ENCODE measurements around the gene BTN1A1. TPM values are rescaled to one million over a fixed set of nuclear protein-coding genes. Genes with fewer than 3 reads are reported as not detected.
"Not testable (repeated sequence)": the region's sequence is repeated elsewhere in the genome, so short reads cannot be mapped to it uniquely, and the experiment has no call there.

Gene BTN1A1
- polyA plus RNA-seq, 3 donors = not detected

DNA sequence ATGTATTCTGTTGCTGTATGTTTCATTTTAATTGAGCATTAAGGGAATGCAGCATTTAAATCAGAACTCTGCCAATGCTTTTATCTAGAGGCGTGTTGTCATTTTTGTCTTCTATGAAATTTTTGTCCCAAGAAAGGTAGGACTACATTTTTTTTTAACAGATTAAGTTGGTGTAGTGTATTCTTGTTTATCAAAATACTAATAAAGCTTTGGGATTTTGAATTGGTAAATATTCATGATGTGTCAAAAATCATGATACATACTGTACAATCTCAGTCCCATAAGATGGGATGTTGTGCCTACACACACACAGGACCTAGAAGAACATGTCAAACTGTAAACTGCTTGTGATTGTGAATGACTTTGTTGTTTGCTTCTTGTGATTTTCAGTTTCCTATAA lies 26.8 kb downstream of the BTN1A1 start:
- 94 to 100% (median 96%) methylated on average over 1 of the region's 1 CpG for WGBS, 3 donors
- no peak overlapping the region for H3K27ac ChIP-seq (ENCODE audit: low read depth, low read length)

DNA sequence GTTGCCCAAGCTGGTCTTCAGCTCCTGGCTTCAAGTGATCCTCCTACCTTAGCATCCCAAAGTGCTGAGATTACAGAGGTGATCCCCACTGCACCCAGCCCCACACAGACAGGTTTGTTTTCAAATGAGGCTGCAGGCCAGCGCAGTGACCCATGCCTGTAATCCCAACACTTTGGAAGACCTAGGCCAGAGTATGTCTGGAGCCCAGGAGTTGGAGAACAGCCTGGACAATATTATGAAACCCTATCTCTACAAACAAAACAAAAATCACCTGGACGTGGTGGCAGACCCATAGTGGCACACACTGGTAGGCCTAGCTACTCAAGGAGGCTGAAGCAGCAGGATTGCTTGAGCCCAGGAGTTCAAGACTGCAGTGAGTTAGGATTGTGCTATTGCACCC lies 30.1 kb downstream of the BTN1A1 start:
- H3K27ac ChIP-seq (ENCODE audit: low read depth, low read length) = no peak overlapping the region
- WGBS, 3 donors = 80 to 95% (median 94%) methylated on average over 2 of the region's 2 CpGs

DNA sequence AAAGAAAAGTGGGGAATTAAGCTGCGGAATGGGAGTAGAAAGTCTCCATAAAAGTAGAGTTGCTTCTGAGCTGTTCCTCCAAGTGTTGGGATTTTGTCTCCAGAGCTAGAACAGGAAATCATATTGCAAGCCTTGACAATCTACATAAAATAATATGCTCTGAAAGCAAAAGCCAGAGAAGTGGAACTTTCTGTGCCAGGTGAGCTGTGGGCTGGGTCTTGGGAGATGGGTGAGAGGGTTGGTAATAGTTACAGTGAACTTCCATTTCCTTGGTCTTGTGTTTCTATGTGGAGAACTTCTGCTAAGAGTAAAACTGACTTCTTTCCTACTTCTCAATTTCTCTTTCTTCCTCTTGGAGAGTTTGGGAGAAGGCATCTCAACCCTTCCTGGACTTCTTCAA lies 31.8 kb downstream of the BTN1A1 start:
- no peak overlapping the region for H3K27ac ChIP-seq (ENCODE audit: low read depth, low read length)
- WGBS, 3 donors = 94 to 100% (median 100%) methylated on average over 1 of the region's 1 CpG

DNA sequence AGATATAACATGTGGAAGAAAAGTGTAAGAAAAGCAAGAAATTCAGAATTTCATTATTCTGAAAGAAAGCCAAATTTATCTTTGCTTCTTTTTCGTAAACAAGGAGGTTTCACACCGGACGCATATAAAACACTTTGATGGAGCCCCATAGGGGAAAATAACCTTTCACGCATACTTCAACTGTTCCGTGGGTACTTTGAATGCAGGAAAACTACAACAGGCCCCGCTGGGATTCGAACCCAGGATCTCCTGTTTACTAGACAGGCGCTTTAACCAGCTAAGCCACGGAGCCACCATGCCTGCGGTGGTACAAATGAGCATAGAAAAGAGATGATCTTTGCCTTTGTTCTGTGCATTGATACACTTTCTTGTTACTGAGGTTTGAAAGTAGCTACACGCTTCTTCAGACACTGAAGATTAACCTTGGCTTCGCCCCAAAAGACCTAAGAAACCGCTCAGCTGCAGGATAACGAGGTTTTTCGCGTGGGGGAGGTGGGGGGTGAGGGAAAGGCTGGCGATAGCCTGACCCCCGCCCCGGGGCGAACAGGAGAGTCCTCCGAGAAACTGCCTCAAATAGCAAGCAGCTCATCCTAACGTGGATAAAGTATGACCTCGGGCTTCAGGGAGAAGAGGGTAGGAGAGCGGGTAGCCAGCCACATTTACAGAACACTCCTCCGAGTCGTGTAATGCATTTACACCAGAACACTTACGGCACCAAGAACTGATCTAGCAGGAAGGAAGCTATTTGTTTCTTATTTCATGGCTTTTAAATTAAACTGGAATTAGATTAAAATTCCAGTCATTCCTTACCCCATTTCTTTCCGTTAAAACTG lies 32.8 kb downstream of the BTN1A1 start:
- 0 to 1% (median 1%) methylated on average over 28 of the region's 28 CpGs for WGBS, 3 donors
- no peak overlapping the region for H3K27ac ChIP-seq (ENCODE audit: low read depth, low read length)

DNA sequence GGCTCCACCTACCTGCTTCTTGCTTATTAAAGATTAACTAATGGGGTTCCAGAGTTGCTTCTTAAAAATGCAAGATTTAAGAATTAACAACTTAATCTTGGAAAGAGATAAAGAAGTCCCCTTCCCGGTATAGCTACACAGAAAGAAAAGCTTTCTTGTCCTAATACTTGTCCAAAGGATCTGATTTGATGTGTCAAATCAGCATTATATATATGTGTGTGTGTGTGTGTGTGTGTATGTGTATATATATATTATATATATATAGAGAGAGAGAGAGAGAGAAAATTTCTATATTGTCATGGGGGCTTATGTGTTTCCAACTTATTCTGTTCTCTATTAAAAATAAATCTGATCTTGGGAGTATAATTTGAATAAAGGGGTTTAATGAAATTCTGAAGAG lies 33.4 kb downstream of the BTN1A1 start:
- H3K27ac ChIP-seq (ENCODE audit: low read depth, low read length) = no peak overlapping the region
- 2 to 3% (median 3%) methylated on average over 1 of the region's 1 CpG for WGBS, 3 donors

DNA sequence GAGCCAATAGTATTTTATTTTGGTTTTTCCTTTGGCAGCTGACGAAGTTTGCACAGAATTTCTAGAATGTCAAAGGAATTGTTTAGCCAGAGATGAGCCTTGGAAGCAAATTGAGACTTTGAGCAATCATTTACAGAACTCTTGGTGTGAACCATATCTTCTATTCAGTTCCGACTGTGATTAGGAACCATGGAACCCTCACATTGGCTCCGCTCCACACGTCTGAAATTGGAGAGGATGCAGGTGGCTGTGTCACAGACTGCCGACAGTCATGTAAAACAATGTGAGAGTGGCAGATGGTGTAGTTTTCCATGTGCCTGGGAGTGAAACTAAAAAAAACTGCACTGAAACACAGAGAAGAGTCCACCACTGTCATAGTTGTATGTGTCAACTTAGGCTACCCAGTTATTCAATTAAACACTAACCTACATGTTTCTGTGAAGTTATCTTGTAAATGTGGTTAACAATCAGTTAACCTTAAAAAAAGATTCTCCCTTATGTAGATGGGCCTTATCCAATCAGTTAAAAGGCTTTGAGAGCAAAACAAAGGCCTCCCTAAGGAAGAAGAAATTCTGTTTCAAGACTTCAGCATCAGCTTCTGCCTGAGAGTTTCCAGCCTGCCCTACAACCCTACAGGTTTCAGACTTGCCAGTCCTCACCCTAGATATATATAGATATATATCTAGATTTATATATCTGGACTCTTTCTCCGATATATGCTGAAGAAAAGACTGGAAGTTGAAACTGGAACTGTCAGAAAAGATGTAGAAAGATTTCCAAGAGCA lies 34.8 kb downstream of the BTN1A1 start:
- no peak overlapping the region for H3K27ac ChIP-seq (ENCODE audit: low read depth, low read length)
- 38 to 78% (median 78%) methylated on average over 6 of the region's 6 CpGs for WGBS, 3 donors

DNA sequence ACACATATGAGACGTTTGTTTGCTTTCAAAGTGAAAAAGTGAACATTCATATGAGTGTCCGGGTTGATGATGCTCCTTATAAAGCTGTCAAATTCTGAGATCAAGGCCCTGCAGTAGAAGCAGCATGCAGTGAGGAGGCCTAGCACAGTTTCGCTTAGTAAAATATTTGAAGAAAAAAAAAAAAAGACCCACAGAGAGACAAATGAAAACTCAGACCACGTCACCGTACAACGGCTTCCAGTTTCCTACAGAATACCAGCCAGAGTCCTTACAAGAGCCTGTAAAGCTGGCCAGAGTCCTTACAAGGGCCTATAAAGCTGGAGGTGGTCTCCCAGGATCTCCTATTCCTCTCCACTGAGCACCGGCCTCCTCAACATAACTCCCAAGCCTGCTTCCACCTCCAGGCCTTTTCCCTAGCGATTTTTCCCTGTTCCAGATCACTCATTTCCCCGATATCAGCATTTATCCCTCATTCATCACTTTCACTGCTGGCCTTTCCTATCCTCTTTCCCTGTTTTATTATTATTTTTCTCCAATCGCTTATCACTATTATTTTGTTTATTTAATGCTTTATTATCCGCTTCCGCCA lies 36.6 kb downstream of the BTN1A1 start:
- 9 to 17% (median 9%) methylated on average over 12 of the region's 12 CpGs for WGBS, 3 donors
- H3K27ac ChIP-seq (ENCODE audit: low read depth, low read length) = no peak overlapping the region

DNA sequence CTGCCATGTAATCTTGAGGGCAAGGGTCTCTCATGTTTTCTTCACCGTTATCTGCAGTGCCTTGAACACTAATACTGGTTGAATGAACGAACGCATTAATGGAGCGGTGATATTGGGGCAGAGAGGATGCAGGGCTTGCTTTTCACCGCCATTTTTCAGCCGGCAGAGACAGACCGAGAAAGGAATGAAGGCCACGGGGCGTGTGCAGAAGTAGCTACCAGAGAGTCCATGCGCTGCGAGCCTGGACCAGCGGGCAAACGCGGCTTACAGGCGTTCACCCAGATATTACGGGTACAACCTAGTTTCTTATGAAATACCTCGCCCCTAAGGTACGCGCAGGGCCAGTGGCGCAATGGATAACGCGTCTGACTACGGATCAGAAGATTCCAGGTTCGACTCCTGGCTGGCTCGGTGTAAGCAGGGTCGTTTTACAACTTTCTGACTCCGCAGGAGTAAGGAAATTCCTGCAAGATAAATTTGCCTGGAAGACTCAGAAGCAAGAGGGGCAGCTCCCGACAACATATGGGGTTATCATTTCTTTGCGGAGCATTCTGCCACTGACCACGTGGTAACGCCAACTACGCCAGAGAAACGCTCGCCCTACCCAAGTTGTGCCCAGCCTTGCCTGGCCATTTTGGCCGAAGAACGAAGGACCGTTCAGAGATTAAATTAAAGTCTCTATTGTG lies 37.2 kb downstream of the BTN1A1 start:
- WGBS, 3 donors = 0 to 1% (median 0%) methylated on average over 37 of the region's 37 CpGs
- no peak overlapping the region for H3K27ac ChIP-seq (ENCODE audit: low read depth, low read length)

DNA sequence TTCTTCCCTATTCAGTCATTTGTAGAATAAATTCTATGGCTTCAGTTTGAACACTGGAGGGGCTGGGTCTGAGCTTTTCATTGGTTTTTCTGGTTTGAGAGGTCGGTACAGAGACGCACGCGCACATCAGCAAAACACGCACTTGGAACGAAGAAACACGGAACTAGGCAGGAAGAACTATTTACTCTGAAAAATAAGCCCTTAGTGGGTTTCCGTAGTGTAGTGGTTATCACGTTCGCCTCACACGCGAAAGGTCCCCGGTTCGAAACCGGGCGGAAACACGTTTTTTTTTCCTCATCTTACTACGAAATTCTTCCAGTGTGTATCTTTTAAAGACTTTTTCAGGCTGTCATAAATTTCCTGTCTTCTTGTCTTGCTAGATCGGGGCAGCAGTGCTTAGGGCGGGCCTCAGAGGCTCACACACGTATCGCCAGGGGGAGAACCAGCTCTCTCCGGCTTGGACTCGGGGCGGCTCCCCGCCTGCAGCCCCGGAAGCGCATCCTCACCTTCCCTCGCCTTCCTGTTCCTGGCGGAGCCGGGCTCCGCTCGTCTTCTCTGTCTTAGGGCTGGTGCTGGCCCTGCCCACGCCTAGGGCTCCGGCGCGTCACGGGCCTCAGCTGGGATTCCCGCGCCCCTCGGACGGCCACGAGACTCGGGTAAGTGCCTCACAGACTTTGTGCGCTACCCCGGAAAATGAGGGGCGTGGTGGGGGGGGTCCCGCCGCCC lies 37.9 kb downstream of the BTN1A1 start, which contains the start of gene HMGN4:
TSS of gene HMGN4 (plus strand) at position 521 of the 726 bp plus-strand sequence. CDS start 6,841 bp downstream, outside the sequence.
- WGBS, 3 donors = 0 to 1% (median 0%) methylated on average over 49 of the region's 49 CpGs
- H3K27ac ChIP-seq (ENCODE audit: low read depth, low read length) = peak within 1 kb of the TSS; percentile 61

DNA sequence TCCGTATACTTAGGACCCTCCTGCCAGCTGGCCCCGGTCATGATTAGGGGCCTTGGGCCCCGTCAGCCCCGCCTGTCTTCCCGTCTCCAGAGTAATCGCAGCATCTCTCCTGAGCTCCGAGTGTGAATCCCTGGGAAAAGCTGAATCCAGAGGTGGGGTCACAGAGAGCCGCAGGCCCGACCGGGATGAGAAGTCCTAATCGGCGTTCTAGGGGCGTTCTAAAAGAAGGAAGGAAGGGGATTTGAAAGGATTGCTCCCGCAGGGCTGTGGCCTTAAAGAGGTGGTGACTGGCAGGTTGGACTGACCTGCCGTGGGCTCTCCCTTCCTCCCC lies 38.4 kb downstream of the BTN1A1 start:
- WGBS, 3 donors = 0 to 1% (median 0%) methylated on average over 15 of the region's 15 CpGs
- peak overlapping the region; percentile 61 for H3K27ac ChIP-seq (ENCODE audit: low read depth, low read length)

DNA sequence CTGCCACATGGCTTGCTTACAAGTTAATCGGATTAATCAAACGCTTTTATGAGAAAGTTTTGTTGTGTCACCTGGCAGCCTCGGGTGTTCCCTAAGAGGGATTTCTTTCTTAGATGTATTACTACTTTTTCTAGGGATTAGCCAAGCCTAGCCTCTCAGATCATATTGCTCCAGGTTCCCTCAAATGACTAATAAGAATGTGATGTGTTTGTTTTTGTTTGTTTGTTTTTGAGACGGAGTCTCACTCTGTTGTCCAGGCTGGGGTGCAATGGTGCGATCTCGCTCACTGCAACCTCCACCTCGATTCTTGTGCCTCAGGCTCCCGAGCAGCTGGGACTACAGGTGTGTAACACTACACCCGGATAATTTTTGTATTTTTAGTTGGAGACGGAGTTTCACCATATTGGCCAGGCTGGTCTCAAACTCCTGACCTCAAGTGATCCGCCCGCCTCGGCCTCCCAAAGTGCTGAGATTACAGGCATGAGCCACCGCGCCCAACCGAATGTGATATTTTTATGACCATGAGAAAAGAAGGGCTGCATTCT lies 39.0 kb downstream of the BTN1A1 start:
- WGBS, 3 donors = 71 to 78% (median 73%) methylated on average over 16 of the region's 16 CpGs

DNA sequence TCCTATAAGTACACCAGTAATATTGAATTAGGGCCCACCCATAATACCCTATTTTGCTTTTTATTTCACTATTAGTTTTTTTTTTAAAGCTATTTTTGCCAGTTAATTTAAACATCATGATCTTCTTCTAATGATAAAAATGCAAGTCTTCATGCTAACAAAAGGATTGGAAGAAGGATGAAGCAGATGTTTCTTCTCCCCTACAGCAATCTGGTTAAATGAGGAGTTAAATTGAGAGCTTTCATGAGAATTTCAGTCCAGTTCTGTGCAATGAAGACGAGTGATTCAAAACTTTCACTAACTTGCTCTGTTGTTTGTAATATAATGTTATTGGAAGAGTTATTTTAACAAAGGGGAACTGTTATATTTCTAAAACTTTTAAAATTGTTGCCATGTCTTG lies 41.5 kb downstream of the BTN1A1 start:
- 61 to 81% (median 69%) methylated on average over 1 of the region's 1 CpG for WGBS, 3 donors
- H3K27ac ChIP-seq (ENCODE audit: low read depth, low read length) = no peak overlapping the region

More for the DNA sequence above, 39.0 kb downstream of the BTN1A1 start:
- H3K27ac ChIP-seq (ENCODE audit: low read depth, low read length) = no peak overlapping the region

DNA sequence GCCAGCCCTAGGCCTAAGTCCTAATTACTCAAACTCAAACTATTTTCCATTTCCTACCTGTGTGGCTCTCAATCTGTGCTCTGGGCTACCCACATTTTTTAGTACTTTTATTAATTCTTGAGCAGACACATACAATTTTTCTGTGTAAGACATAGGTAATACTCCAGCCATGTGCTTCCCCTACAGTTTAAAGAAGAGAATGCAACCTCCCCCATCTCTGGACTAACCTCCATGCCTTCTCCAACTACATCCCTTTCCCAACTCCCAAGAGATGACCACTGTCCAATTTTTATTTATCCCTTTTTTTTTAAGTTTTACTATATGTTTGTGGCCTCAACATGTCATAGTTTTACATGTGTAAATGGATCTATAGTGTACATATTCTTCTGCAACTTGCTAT lies 43.9 kb downstream of the BTN1A1 start:
- H3K27ac ChIP-seq (ENCODE audit: low read depth, low read length) = no peak overlapping the region

DNA sequence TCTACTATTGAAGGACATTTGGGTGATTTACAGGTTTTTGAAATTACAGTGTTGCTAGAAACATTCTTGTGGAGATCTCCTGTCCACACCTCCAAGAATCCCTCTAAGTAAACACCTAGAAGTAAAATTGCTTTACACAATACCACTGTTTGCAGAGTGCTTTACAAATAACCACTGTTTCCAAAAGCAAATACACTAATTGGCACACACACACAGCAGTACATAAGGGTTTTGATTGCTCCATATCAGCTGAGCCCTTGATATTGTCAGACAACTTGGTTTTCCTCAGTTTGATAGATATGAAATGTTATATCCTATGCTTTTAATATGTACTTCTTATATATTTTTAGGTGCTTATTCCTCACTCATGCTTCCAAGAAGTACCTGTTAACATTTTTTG lies 44.4 kb downstream of the BTN1A1 start:
- H3K27ac ChIP-seq (ENCODE audit: low read depth, low read length) = no peak overlapping the region

DNA sequence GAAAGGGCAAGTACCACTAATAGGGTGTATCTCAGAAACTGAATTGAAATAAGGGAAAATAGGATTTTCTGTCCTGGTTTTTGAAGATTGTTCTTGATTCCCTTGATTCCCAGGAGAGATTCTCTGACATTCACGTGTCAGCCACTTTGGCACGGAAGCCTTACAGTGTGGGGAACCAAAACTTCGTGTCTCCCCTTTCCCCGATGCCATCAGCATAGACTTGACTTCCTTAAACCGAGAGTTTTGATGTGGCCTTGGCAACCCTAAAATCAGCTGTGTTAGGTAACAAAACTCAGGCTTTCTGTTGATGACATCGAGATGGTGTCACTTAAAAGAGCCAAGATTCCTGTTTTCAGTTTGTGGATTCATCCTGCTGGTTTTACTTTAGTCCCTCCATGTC lies 45.5 kb downstream of the BTN1A1 start:
- WGBS, 3 donors = 72 to 91% (median 73%) methylated on average over 6 of the region's 6 CpGs
- no peak overlapping the region for H3K27ac ChIP-seq (ENCODE audit: low read depth, low read length)

DNA sequence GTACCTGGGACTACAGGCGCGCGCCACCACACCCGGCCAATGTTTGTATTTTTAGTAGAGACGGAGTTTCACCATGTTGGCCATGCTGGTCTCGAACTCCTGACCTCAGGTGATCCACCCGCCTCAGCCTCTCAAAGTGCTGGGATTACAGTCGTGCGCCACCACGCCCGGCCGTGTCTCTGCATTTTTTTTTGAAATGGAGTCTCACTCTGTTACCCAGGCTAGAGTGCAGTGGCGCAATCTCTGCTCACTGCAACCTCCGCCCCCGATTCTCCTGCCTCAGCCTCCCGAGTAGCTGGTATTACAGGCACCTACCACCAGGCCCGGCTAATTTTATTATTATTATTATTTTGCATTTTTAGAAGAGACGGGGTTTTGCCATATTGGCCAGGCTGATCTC lies 47.3 kb downstream of the BTN1A1 start:
- WGBS, 3 donors = 93 to 97% (median 94%) methylated on average over 18 of the region's 18 CpGs
- H3K27ac ChIP-seq (ENCODE audit: low read depth, low read length) = not testable (repeated sequence)

DNA sequence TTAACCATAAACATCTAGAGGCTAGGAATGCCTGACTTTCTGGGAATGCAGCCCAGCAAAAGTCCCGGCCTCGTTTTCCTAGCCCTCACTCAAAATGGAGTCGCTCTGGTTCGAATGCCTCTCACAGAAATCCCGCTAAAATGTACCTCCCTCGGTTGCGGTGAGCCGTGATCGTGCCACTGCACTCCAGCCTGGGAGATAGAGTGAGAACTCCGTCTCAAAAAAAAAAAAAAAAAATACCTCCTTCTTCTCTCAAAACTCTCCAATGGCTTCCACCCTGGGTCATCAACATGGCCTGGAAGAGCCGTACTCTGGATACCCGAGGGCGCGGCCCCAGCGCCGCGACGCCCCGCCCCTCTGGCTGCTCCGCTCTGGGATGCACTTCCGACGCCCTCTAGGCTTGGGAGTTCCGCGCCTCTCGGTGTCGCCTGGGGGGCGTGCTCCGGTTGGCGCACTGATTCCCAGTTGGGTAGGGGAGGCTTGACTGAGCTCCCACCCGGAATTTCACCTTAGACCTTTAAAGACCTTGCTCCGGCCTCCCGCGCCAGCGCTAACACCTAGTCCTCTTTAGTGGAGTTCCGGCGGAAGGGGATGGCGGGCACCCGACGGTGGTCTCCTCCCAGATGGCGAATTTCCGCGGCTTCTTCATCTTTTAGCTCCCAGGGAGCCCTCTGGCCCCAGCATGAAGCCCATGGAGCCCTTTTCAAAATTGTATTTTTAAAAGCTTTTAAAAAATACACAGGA lies 50.3 kb downstream of the BTN1A1 start:
- WGBS, 3 donors = 5 to 9% (median 6%) methylated on average over 42 of the region's 42 CpGs

More for the DNA sequence above, 50.3 kb downstream of the BTN1A1 start:
- no peak overlapping the region for H3K27ac ChIP-seq (ENCODE audit: low read depth, low read length)

Measured in adipose tissue (tissue), 3 donors.